GM23338 (cell line): ENCODE results near the gene OBSCN. TPM values are rescaled to one million over a fixed set of nuclear protein-coding genes. Genes with fewer than 3 reads are reported as not detected.
A peak's percentile ranks its signal among the peaks of the same experiment; 100 is the strongest.

Source experiments
- ATAC-seq: fragments of 200-7000 bp; cut with Tn5 transposase; 3 replicates; pipeline ENCODE4 v1.9.1; 2020
- DNase-seq: peaks from one replicate; pipeline ENCODE4 v3.0.0-alpha.2; 2015; ENCODE audit warnings: low spot score
- H2AFZ ChIP-seq: fragments of 200-600 bp; sonication (generic); 2 replicates; pipeline ENCODE4 v1.8.0; 2016; ENCODE audit warnings: antibody characterized with exemption, mild to moderate bottlenecking, moderate library complexity
- H3F3A ChIP-seq: fragments of 200-600 bp; sonication (generic); replicated peaks from 2 replicates; pipeline ENCODE4 v1.8.0; 2017; ENCODE audit warnings: antibody characterized with exemption, mixed run types, low read depth
- H3K27ac ChIP-seq: fragments of 200-600 bp; sonication (generic); 2 replicates; pipeline ENCODE4 v1.6.1; 2016; ENCODE audit warnings: low read depth
- H3K27me3 ChIP-seq: fragments of 200-600 bp; sonication (generic); 2 replicates; pipeline ENCODE4 v1.8.0; 2016; ENCODE audit warnings: mild to moderate bottlenecking, mixed run types, moderate library complexity; ENCODE audit not compliant: insufficient read depth
- H3K36me3 ChIP-seq: fragments of 200-600 bp; sonication (generic); 2 replicates; pipeline ENCODE4 v1.8.0; 2016; ENCODE audit warnings: mild to moderate bottlenecking; ENCODE audit not compliant: insufficient read depth
- H3K4me1 ChIP-seq: fragments of 200-600 bp; sonication (generic); 2 replicates; pipeline ENCODE4 v1.8.0; 2016; ENCODE audit warnings: mild to moderate bottlenecking, moderate library complexity; ENCODE audit not compliant: insufficient read depth
- H3K4me2 ChIP-seq: fragments of 200-600 bp; sonication (generic); 2 replicates; pipeline ENCODE4 v1.7.1; 2017; ENCODE audit warnings: mixed run types
- H3K4me3 ChIP-seq: fragments of 200-600 bp; sonication (generic); 2 replicates; pipeline ENCODE4 v1.6.1; 2016; ENCODE audit warnings: mixed run types
- H3K79me2 ChIP-seq: fragments of 200-600 bp; sonication (generic); replicated peaks from 2 replicates; pipeline ENCODE4 v1.8.0; 2017; ENCODE audit warnings: mild to moderate bottlenecking; ENCODE audit not compliant: insufficient read depth
- H3K9me2 ChIP-seq: fragments of 200-600 bp; sonication (generic); 2 replicates; pipeline ENCODE4 v1.8.0; 2017; ENCODE audit not compliant: insufficient read depth
- H4K20me1 ChIP-seq: fragments of 200-600 bp; sonication (generic); replicated peaks from 2 replicates; pipeline ENCODE4 v1.8.0; 2017; ENCODE audit warnings: mild to moderate bottlenecking; ENCODE audit not compliant: insufficient read depth
- H3K27ac Mint-ChIP-seq: 2 replicates; pipeline ENCODE4 v1.8.0; 2020; ENCODE audit warnings: inconsistent platforms, mild to moderate bottlenecking, moderate library complexity, mixed read lengths
- H3K27me3 Mint-ChIP-seq: 3 replicates; pipeline ENCODE4 v1.8.0; 2022; ENCODE audit warnings: low read depth, mild to moderate bottlenecking, moderate library complexity, mixed read lengths, inconsistent platforms; ENCODE audit not compliant: insufficient read depth, poor library complexity
- H3K36me3 Mint-ChIP-seq: 3 replicates; pipeline ENCODE4 v1.8.0; 2021; ENCODE audit warnings: low read depth, mild to moderate bottlenecking, inconsistent platforms, moderate library complexity, mixed read lengths
- H3K4me1 Mint-ChIP-seq: 3 replicates; pipeline ENCODE4 v1.8.0; 2020; ENCODE audit warnings: mild to moderate bottlenecking, inconsistent platforms, mixed read lengths
- H3K4me3 Mint-ChIP-seq: 3 replicates; pipeline ENCODE4 v1.8.0; 2021; ENCODE audit warnings: moderate library complexity, mild to moderate bottlenecking, inconsistent platforms, mixed read lengths
- H3K9me3 Mint-ChIP-seq: 3 replicates; pipeline ENCODE4 v1.8.0; 2020; ENCODE audit warnings: moderate library complexity, mild to moderate bottlenecking, inconsistent platforms, mixed read lengths
- CTCF ChIP-seq, 2 experiments: fragments of 200-600 bp in 1 of 2; sonication (generic) in 1 of 2; conservative IDR thresholded peaks; 2 replicates each; pipeline versions ENCODE4 v1.5.1 to v1.6.1; 2016 to 2017; ENCODE audit warnings: antibody characterized with exemption in 2 of 2, low read depth in 2 of 2, mild to moderate bottlenecking in 2 of 2, moderate library complexity in 1 of 2
- POLR2AphosphoS5 ChIP-seq: IDR thresholded peaks from 2 replicates; pipeline ENCODE4 v1.6.1; 2016; ENCODE audit warnings: antibody characterized with exemption, low read depth
- ZNF331 ChIP-seq: fragments of 250-450 bp; sonication (Bioruptor Pico); IDR thresholded peaks from 2 replicates; pipeline ENCODE4 v1.5.0; 2020; ENCODE audit warnings: low read depth, mild to moderate bottlenecking, moderate library complexity
- ZNF462 ChIP-seq: fragments of 250-450 bp; sonication (Bioruptor Pico); IDR thresholded peaks from 2 replicates; pipeline ENCODE4 v1.5.0; 2020; ENCODE audit warnings: mild to moderate bottlenecking, moderate library complexity
- polyA plus RNA-seq: library from polyadenylated mRNA; unstranded; fragments of >200 nt; fragmentation: Nextera tagmentation; extraction: Ambion mirVana; gene quantifications from 2 replicates; pipeline ENCODE4 v1.2.1, GENCODE V29; 2016
- total RNA-seq: library from RNA; depleted of rRNA; stranded (reverse); fragments of >200 nt; shearing (Covaris generic); gene quantifications from 2 replicates; pipeline ENCODE4 v1.2.3, GENCODE V29; 2014

The OBSCN gene
- total and polyA plus RNA-seq, 2 experiments from 2014 or later, result 8.4 to 38.5 TPM

GRCh38 chr1:228222548-228222947 is 14.7 kb downstream of the OBSCN start (continued):
- TF ChIP-seq ZNF462 (CRISPR knock-in tag) (no peak), POLR2AphosphoS5 (no peak), ZNF331 (CRISPR knock-in tag) (no peak)

- Histone ChIP-seq H3K4me1 (no peaks in the 10 kb centered on the region), H3K36me3 (peaks cover 21% of the 10 kb centered on the region), H3K79me2 (no peaks in the 10 kb centered on the region; the same call in 1 of the 2 replicates), H4K20me1 (peaks cover 11% of the 10 kb centered on the region), H2AFZ (no peak overlapping the region), H3K4me3 (no peak overlapping the region), H3K4me2 (no peak overlapping the region), H3K27ac (no peak overlapping the region), H3K9me2 (no peaks in the 10 kb centered on the region), H3F3A (no peaks in the 10 kb centered on the region), H3K27me3 (no peaks in the 10 kb centered on the region)
- H3K9me3 Mint-ChIP-seq, result no peaks in the 10 kb centered on the region
- H3K4me1 Mint-ChIP-seq, result no peaks in the 10 kb centered on the region
- DNase-seq, result no peak
- no peak for ATAC-seq
- peak; percentile 34; the same call in 1 of the 2 replicates for TF ChIP-seq ZNF331 (CRISPR knock-in tag)
- TF ChIP-seq CTCF (conservative IDR thresholded peaks at IDR 0.05; ENCODE audit: low read depth in 2 of 2), result no peak
- no peak overlapping the region for H3K27ac Mint-ChIP-seq
- peaks cover 76% of the 10 kb centered on the region for H3K36me3 Mint-ChIP-seq
- H3K27me3 Mint-ChIP-seq, result peaks cover 5% of the 10 kb centered on the region
- H3K4me3 Mint-ChIP-seq, result no peak overlapping the region
These were observed 16.6 kb downstream of the OBSCN start for GRCh38 chr1:228224198-228225164.
